GM19452 (cell line): ENCODE measurements around the gene TMEM225B.
"Not testable (repeated sequence)": the region's sequence is repeated elsewhere in the genome, so short reads cannot be mapped to it uniquely, and the experiment has no call there.

Source experiments
- ATAC-seq: cut with Tn5 transposase; IDR thresholded peaks from one replicate; pipeline ENCODE4 v1.9.1; 2021; ENCODE audit not compliant: unreplicated experiment

Gene TMEM225B

DNA sequence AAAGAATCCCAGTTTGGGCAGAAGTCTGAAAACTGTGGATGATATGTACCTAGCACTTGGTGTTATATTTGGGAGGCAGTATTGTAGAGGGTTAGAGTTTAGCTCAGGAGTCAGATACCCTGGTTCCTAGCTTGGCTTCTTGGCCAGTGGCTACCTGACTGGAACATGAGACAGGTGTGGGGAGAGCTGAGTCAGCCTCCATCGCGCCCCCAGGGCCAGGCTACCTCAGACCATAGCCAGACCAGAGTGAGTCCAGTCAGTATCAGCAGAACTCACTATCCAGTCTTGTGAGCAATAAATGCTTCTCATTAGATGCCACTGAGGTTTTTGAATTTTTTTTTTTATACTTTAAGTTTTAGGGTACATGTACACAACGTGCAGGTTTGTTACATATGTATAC is 55.7 kb downstream of the TMEM225B start:
- no peak for ATAC-seq

DNA sequence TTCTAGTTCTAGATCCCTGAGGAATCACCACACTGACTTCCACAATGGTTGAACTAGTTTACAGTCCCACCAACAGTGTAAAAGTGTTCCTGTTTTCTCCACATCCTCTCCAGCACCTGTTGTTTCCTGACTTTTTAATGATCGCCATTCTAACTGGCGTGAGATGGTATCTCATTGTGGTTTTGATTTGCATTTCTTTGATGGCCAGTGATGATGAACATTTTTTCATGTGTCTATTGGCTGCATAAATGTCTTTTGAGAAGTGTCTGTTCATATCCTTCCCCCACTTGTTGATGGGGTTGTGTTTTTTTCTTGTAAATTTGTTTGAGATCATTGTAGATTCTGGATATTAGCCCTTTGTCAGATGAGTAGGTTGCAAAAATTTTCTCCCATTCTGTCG is 56.6 kb downstream of the TMEM225B start:
- ATAC-seq = not testable (repeated sequence)

DNA sequence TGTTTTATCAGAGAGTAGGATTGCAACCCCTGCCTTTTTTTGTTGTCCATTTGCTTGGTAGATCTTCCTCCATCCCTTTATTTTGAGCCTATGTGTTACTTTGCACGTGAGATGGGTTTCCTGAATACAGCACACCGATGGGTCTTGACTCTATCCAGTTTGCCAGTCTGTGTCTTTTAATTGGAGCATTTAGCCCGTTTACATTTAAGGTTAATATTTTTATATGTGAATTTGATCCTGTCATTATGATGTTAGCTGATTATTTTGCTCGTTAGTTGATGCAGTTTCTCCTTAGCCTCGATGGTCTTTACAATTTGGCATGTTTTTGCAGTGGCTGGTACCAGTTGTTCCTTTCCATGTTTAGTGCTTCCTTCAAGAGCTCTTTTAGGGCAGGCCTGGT is 59.8 kb downstream of the TMEM225B start:
- not testable (repeated sequence) for ATAC-seq
